Stimulated activated CD8-positive, alpha-beta memory T cell treated with anti-CD3 and anti-CD28 coated beads, Interleukin-7, amount 100 ng/mL, for 24 hours (primary cell): ENCODE results near the gene IMMP2L.

Experiments used
- DNase-seq: peaks from one replicate; pipeline ENCODE4 v3.0.0-alpha.2; 2020; ENCODE audit warnings: low read depth

The IMMP2L gene

DNA sequence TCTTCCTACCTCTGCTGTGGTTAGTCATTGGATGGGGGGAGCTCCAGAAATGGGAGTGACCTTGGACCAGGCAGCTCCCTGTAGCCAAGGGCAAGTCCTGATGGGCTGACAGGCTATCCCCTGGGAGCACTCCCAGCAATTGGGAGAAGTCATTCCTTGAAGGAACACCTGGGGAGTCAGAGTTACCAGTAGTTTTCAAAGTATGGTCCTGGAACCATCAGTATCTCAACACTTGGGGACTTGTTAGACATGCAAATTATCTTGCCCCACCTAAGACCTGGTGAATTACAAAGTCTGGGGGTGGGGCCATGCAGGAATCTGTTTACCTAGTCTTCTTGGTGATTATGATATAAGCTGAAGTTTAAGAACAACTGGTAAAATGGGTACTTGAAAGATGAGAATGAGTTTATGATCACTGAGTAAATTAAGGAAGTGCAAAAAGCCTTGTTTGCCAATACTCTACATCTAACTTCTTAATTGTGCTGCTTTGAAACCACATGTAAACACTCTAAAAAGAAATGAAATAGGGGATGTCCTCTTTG, 758.6 kb downstream of the IMMP2L start:
- DNase-seq = no peak

- no peak for DNase-seq
Observed at GRCh38 chr7:110801502-110801901, 760.8 kb downstream of the IMMP2L start.

DNA sequence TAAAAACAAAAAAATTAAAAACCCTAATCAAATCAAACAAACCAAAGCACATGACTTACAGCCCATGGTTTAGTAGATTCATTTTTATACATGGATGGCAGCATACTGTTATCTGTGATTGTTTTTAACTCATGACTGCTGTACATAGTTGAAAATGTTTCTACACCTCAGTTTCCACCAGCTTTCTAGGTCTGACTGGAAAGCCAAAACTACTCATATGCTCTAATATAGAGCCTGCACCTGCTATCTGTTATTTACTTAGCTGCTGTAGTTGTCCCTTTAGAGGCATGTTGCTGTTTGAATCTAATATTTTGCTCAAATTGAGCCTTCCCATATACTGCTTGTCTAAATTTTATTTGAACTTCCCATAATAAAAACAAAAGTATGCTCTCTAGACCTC, 761.3 kb downstream of the IMMP2L start:
- no peak for DNase-seq

DNA sequence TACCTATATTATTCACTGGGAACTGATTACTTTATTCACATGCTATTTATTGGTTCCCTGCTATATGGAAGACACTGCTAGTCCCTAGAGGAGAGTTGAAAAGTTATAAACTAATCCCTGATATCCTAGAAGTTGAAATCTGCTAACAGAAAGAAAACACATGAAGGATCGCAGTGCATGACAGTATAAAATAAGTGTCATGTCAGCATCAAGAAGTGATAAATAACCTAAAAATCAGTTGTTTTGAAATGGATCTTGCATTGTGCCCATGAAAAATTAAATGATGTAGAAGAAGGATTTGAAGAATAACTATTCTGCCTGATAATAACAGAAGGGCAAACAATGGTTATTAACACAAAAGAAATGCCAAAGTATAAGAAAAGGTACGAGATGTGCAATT, 764.6 kb downstream of the IMMP2L start:
- no peak for DNase-seq

- DNase-seq = no peak
Observed at GRCh38 chr7:110790992-110791391, 771.3 kb downstream of the IMMP2L start.

DNA sequence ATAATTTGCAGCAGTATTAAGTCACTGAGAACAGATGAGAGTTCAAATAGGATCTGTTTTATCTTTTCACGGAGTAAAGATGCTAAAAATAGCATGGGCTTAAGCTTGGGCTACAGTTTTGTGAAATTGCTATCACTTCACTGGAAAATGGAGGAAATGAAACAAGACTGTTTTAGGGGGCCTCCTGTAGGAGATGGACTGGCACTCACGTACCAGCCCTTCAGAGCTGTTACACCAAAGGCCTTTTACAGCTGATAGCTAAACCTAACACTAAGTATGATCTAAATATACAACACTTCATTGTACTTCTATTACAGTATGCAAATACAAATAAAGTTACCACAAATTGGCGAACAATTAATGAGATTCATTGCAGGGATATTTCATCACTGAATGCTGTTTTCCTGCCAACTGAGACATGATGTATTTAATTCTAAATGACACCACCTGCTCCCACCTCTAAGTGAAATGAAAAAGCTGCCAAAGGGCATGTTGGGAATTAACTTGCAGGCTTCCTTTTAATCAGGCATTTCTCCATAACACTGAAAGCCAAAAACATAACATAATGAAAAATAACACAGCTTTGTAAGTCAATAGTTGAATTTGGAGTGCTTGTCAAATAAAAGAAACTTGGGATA, 775.8 kb downstream of the IMMP2L start:
- no peak for DNase-seq

- DNase-seq = no peak
Observed at GRCh38 chr7:110784749-110785148, 777.5 kb downstream of the IMMP2L start.

- no peak for DNase-seq
Observed at GRCh38 chr7:110780712-110781111, 781.6 kb downstream of the IMMP2L start.

- DNase-seq = no peak
Observed at GRCh38 chr7:110779339-110779738, 783.0 kb downstream of the IMMP2L start.

GRCh38 chr7:110775046-110775445, 787.2 kb downstream of the IMMP2L start:
- no peak for DNase-seq

- no peak for DNase-seq
Observed at GRCh38 chr7:110774071-110774470, 788.2 kb downstream of the IMMP2L start.

DNA sequence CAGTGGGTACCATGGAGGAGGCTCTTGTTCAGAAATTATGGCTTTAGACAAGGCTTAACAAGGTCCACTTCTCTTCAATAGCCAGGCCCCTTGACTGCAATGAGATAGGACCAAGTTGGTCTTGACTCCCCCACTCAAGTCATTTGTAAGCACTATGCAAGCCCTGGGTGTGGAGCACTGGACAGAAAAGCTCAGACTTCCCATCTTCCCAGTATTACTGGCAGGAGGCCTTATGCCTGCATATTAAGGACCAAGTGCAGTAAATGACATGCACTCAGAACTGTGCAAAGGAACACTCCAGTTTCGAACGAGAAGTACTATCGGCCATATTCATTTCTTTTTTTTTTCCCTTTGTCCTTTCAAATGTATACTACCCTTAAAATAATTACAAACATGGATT, 789.7 kb downstream of the IMMP2L start:
- DNase-seq = no peak

DNA sequence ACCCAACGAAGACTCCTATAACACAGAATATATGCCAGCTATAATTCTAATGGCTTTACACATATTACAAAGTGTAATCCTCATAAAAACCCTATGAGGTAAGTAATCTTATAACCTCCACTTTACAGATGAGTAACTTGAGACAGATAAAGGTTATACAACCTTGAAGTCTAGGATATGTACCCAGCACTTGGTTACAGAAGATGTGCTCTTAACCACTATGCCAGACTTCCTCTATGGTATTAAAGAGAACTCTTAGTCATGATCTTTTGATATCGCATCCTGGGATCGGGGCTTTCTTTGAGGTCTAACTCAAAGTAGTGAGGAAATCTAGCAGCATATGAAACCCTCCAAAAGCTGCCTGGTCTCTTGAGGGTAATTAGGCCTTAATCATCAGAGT, 790.6 kb downstream of the IMMP2L start:
- no peak for DNase-seq

DNA sequence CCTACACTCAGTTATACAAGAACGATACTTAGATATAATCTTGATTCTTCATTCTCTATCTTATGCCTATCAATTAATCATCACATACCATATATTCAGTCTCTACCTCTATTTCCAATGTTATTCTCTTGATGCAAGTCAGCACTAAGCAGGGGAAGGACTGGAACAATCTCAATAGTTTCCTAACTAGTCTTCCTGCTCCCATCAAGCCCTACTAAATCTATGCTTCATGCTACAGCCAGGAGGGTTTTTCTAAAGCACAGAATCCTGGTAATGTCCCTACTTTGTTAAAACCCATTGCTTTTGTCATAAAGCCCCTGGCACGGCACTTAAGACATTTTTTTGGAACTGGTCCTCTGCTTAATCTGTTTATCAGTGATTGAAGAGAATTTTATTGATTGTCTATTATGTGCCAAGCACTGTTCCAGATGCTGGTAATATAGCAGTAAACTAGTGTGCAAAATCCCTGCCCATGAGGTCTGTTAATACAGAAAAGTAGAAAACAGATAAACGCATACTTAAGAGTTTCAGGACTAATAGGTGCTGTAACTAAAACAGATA, 794.7 kb downstream of the IMMP2L start:
- no peak for DNase-seq

- no peak for DNase-seq
Observed at GRCh38 chr7:110766864-110767263, 795.4 kb downstream of the IMMP2L start.

DNA sequence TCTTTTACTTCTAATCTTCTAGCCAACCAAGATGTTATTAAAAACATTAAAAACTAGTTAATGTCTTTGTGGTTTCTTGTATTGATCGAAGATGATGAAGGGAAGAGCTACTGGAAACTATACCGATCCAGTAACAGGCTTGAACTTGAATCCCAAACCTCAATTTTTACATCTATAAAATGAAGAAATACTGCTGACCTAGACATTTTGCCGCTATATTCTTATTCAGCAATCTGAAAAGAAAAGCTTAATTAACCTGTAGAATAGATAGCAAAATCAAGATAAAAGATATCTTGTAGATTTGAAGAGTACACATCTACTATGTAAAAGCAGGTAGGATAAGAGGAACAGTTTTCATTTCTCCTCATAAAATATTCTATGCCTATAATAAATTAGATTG, 797.4 kb downstream of the IMMP2L start:
- no peak for DNase-seq

GRCh38 chr7:110762546-110763225, 799.6 kb downstream of the IMMP2L start:
- DNase-seq = no peak

GRCh38 chr7:110760341-110760740, 802.0 kb downstream of the IMMP2L start:
- DNase-seq = no peak

- DNase-seq = no peak
Observed at GRCh38 chr7:110759069-110759468, 803.2 kb downstream of the IMMP2L start.

DNA sequence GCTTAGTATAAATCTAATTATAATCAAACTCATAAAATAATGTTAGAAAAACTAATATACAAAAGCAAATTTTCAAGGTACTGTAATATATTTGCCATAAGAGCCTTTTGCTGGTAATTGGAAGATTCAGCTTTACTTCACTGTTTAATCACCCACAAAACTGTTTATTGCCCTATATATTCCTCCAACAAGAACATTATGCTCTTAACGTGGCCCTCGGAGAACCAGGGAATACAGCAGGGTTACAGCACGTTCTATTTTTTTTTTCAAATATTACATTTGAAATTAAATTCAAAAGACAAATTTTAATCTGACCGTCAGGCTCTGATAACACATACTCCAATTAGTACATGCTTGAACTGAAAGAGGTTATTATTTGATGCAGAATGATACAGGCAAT, 807.6 kb downstream of the IMMP2L start:
- DNase-seq = no peak

DNA sequence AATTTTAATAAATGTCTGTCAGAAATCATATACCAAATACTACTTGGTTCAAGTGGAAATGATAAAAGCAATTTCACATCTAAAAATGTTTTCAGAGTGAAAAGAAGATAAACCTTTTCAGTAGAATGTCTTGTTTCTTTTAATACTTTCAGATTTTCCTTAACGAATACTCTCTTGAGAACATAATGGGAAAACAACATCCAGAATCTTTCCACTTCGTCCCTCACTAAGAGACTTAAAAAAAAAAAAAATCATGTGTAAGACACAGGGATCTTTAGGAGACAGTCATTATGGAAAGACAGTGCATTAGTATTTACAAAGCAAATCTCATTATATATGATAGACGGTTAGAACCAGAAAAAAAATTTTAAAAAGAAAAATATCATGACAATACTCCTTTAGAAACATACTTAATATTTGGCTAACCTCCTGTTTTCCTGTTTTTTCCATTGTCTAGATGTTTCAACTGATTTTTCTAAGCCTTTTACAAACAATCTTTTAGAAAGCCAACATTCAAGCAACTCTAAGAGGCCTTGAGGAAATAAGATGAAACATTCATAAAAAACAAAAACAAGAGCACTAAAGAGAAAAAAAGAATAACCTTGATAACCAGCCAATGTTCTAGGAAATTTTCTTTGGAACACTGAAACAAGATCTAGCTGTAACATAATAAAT, 811.2 kb downstream of the IMMP2L start:
- DNase-seq = no peak

DNA sequence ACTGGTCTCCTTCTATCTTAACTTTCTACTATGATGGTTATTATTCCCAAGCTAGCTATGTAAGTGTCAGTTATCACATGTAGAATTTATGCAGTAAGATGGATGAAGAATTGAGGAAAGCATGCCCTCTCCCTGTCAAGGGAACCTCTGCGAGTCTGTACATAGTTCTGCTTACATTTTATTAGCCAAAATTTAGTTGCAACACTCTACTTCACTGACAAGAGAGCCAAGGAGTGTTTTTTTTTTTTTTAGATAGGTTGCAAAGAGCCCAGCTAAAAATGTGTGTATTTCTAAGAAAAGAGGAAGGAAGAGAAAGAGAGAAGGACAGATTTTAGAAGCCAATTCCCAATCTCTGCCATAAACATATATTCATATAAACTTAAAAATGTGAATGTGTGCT, 829.1 kb downstream of the IMMP2L start:
- DNase-seq = no peak

- no peak for DNase-seq
Observed at GRCh38 chr7:110724811-110725210, 837.5 kb downstream of the IMMP2L start.
